HG02642 (cell line): Measurements from ENCODE around the gene SRCAP.
A peak's percentile ranks its signal among the peaks of the same experiment; 100 is the strongest.

Source experiments
- ATAC-seq: cut with Tn5 transposase; IDR thresholded peaks from one replicate; pipeline ENCODE4 v1.9.1; 2021; ENCODE audit warnings: mild to moderate bottlenecking; ENCODE audit not compliant: unreplicated experiment, poor library complexity

The SRCAP gene

DNA sequence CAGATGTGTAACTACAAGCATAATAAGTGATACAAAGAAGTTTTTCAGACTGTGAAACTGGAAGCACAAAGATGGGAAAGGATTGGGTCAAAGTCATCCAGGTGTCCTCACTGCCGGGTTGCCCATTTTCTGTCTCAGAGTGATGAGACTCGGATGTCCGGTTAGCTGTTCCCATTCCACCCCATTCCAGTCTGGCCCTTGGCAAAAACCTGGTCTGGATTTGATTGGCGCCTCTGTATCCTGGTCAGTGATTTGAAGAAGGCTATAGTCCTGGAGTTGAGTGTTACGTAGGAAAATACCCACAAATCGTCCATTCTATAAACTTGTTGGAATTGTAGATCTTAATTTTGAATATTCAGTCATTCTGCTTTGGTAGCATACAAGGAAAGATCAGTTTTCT is 29.4 kb downstream of the SRCAP start:
- no peak for ATAC-seq

DNA sequence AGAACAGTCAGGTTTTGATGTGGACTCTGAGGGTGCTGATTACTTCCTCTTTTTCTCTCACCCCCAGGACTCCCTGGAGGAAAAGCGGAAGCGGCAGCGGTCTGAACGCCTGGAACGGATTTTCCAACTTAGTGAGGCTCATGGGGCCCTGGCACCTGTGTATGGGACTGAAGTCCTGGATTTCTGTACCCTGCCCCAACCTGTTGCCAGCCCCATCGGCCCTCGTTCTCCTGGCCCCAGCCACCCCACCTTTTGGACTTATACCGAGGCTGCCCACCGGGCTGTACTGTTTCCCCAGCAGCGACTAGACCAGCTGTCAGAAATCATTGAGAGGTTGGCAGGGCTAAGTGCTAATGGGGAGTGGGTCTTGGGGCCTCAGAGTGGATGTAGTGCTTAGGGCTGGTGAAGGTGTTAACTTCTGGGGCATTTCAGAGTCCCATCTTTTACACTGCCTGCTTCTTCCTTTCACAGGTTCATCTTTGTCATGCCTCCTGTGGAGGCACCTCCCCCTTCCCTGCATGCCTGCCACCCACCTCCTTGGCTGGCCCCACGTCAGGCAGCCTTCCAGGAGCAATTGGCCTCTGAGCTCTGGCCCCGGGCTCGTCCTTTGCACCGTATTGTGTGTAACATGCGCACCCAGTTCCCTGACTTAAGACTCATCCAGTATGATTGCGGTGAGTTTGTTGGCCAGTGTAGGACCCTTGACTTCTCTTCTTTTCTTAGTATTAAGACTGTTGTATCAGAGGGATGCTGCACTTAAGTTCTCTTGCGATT is 30.1 kb downstream of the SRCAP start:
- no peak for ATAC-seq

DNA sequence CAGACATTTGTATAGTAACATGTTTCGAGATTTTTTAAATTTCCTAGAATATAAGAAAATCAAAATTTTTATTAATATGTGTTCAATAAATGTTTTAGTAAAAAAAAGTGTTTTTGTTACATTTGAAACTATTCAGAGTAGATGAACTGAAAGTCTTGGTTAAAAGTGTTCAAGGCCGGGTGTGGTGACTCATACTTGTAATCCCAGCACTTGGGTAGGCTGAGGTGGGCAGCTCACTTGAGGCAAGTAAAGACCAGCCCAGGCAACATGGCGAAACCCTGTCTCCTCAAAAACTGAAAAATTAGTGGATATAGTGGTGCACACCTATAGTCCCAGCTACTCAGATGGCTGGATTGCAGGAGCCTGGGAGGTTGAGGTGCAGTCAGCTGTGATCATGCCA is 32.4 kb downstream of the SRCAP start:
- no peak for ATAC-seq

DNA sequence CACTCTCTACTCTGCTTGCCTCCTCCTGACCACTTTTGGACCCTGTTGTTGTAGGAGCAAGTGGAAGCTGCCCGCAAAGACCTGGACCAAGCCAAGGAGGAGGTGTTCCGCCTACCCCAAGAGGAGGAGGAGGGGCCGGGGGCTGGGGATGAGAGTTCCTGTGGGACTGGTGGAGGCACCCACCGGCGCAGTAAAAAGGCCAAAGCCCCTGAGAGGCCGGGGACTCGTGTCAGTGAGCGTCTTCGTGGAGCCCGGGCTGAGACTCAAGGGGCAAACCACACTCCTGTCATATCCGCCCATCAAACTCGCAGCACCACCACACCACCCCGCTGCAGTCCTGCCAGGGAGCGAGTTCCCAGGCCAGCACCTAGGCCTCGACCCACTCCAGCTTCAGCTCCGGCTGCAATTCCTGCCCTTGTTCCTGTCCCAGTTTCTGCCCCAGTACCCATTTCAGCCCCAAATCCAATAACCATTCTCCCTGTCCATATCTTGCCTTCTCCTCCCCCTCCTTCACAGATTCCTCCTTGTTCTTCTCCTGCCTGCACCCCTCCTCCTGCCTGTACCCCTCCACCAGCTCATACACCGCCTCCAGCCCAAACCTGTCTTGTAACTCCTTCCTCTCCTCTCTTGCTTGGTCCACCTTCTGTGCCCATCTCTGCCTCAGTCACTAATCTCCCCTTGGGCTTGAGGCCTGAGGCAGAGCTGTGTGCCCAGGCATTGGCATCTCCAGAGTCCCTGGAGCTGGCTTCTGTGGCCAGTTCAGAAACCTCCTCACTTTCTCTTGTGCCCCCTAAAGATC is 38.2 kb downstream of the SRCAP start:
- ATAC-seq, result no peak

DNA sequence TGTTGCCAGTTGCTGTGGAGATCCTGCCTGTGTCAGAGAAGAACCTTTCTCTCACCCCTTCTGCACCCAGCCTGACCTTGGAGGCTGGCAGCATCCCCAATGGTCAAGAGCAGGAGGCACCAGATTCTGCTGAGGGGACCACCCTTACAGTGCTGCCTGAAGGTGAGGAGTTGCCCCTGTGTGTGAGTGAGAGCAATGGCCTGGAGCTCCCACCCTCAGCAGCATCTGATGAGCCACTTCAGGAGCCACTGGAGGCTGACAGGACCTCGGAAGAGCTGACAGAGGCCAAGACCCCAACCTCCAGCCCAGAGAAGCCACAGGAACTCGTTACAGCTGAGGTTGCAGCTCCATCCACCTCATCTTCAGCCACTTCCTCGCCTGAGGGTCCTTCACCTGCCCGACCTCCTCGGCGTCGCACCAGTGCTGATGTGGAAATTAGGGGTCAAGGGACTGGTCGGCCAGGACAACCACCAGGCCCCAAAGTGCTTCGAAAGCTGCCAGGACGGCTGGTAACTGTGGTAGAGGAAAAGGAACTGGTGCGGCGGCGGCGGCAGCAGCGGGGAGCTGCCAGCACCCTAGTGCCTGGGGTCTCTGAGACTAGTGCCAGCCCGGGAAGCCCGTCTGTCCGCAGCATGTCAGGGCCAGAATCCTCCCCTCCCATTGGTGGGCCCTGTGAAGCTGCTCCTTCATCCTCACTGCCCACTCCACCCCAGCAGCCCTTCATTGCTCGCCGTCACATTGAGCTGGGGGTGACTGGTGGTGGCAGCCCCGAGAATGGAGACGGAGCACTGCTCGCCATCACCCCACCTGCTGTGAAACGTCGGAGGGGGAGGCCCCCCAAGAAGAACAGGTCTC is 39.0 kb downstream of the SRCAP start:
- no peak for ATAC-seq

DNA sequence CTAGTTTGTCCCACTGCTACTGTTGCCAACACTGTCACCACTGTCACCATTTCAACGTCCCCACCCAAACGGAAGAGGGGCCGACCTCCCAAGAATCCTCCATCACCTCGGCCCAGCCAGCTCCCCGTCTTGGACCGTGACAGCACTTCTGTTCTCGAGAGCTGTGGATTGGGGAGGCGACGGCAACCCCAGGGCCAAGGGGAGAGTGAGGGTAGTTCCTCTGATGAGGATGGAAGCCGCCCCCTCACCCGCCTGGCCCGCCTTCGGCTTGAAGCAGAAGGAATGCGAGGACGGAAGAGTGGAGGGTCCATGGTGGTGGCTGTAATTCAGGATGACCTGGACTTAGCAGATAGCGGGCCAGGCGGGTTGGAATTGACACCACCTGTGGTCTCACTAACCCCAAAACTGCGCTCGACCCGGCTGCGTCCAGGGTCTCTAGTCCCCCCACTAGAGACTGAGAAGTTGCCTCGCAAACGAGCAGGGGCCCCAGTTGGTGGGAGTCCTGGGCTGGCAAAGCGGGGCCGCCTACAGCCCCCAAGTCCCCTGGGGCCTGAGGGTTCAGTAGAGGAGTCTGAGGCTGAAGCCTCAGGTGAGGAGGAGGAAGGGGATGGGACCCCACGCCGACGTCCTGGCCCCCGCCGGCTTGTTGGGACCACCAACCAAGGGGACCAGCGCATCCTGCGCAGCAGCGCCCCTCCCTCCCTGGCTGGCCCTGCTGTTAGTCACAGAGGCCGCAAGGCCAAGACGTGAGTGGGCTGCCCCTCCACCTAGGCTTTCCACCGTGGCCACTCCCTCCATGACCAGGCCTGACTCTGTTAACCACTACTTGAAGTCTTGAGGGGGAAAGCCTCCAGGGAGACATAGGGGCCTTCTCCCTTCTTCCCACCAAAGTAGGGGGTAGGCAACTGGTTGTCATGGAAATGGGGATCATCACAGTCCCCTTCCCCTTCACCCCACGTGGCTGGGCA is 40.3 kb downstream of the SRCAP start:
- ATAC-seq, result no peak

DNA sequence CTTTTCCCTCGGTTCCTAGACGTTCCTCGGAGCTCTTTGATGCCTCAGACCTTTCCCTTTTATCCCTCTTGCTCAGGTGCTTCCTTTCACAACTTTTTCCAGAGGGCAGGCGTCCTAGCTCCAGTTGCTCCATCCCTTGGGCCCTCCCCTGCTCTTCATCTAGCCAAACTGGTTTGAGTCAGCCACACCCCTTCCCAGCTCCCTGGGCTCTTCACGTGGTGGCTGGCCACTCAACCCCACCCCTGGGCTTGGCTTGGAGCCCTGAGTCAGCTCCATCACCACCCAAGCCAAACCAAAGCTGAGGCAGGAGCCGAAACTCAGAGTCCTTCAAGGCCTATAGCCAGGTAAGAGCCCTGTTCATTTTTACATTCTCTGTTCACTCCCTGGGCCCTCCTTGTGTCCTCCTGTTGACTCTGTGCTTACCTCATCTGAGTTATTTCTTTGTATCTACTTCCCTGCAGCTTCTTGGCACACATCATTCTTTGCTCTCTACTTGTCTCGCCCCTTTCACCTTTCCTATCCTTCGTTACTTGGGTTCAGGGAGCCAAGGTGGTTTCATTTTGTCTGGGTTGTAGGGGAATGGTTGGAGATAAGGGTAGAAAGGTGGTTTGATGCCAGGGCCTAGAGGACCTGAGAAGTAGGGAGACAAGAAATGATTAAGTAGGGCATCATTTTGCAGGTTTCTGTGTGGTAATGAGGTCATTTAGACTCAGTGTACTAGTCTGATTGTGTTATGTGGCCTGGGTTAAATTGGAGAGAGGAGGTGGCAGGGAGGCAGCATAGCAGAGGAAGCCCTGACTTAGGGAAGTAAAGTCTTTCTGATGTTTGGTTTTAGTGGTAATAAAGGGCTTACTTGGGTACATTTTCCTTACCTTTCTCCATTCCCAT is 41.6 kb downstream of the SRCAP start:
- ATAC-seq, result no peak

DNA sequence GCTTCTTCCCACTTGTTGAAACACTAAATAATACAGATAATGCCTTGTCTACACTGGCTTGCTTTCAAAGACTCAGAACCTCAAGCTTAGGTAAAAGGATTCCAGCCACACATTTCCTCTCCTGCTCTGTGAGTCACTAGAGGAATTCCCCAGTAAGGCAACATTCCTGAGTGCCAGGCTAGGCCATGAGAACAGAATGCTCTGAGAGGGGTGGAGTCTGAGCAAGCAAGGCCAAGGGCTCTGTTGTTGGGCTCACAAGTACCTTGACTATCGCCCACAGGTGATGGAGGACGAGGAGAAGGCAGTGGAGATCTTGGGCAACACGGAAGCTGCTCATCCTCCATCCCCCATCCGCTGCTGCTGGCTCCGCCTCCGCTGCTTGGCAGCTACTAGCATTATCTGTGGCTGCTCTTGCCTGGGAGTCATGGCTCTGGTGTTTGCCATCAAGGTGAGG is 42.5 kb downstream of the SRCAP start:
- no peak for ATAC-seq

DNA sequence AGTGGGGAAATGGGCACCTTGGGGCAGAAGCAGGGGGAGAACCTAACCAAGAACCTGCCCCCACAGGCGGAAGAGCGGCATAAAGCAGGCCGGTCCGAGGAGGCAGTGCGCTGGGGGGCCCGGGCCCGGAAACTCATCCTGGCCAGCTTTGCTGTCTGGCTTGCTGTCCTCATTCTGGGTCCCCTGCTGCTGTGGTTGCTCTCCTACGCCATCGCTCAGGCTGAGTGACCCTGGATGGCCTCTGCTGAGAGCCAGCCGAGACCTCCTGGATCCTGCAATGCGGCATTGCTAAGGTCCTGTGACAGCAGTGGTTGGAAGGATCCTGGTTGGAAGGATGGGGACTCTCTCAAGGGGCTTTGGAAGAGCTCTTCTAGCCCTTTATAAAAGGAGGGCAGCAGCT is 44.7 kb downstream of the SRCAP start:
- no peak for ATAC-seq

DNA sequence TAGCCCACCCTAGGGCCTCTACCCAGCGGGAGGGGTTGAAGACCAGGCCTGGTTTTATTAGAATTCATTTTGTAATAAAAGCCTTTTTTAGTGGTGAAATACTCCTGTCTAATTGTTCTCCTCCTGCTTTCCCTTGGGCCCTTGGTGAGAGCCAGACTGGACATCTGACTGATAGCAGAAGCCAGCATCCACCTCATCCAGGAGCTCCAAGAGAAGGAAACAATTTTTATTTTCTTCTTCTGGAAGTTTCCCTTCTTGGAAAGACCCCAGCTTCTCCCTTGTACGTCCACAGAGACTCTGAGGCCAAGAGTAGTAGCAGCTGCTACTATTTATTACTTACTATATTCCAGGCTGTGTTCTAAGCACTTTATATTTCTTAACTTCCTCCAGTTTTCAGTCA is 45.2 kb downstream of the SRCAP start:
- no peak for ATAC-seq

DNA sequence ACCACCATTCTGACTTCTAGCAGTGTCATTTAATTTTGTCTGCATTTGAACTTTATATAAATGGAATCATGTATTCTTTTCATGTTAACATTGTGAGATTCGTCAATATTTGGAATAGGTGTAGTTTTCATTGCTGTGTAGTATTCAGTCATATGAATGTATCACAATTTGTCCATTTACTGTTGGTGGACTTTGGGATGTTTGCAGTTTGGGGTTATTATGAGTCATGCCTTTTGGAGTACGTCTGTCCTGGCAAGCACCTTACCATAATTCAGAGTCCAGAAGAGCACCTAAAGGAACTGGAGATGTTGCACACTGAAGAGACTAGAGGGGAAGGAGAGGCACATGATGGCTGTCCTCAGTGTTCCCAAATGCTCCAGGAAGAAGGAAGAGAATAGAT is 46.1 kb downstream of the SRCAP start:
- no peak for ATAC-seq

DNA sequence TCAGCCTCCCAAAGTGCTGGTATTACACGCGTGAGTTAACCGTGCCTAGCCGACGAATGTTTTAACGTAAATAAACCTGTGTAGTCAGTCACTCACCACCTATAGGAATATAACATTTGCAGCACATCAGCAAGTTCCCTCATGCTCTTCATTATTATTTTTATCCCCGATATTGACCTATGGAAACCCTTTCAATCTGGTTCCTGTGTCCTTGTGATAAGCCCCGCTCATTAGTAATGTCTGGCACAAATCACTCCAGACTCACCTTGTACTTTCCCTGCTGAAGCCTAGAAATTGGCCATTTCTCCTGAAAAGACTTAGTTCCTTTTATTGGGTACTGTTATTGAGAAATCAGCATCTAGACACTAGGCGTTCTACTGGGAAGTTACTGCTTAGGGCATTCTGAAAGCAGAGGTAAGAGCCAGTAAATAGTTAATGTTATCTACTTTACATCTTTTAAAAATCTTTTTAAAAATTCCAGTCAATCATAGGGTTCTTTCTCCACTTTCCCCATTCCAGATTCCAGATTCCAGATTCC is 47.7 kb downstream of the SRCAP start:
- ATAC-seq, result no peak

DNA sequence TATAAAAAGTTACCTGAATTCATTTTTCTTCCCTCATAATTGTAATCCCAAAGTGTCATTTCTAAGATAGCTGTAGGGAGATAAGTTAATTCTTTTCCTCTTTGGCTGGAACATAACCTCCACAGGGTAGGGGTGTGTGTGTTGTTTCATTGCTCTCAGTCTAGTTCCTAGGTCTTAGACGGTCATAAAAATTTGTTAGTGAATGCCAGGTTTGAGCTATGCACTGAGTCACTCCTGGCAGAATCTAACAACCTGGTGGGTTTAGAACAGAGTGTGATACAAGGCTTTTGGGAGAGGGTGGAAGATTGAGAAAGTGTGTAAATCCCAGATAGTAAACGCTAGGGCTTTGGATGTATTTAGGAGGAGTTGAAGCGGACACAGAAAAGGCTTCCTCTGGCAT is 48.4 kb downstream of the SRCAP start:
- no peak for ATAC-seq

DNA sequence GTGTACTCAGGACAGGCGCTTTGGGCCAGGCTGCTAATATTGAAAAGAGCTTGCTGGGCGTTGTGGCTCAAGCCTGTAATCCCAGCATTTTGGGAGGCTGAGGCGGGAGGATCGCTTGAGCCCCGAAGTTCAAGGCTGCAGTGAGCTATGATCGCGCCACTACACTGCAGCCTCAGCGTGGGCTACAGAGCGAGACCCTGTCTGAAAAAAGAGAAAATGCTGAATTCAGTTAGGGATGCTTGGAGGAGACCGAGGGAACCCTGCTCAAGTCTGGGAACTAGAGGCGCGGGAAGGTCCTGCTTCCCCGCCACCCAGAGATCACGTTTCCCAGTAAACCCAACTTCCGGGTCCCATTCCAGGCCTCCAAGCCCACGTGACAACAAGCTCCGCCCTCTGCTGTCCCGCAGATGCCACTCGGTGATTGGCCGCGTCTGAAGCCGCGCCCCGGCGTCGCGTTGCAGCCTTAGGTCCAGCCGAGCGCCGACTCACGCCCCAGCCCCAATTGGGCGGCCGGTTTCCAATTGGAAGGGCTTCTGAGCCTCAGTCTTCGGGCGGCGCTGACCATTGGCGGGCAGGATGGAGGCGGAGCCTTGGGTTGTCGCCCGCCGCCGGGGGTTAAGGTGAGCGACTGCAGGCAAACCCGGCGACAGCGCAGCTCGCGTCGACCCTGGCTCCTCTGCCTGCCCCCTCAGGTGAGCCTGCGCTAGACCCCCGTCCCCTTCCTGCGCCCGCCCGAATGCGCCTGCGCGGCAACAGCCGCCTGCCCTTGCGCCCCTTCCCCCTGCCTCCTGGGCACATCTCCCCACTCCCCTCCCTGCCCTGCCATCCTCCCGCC is 49.0 kb downstream of the SRCAP start, which contains the start of gene PHKG2:
PHKG2 (plus strand) TSS at position 627 of the 835 bp plus-strand sequence. CDS start 396 bp downstream, outside the sequence.
- peak; percentile 96 for ATAC-seq

DNA sequence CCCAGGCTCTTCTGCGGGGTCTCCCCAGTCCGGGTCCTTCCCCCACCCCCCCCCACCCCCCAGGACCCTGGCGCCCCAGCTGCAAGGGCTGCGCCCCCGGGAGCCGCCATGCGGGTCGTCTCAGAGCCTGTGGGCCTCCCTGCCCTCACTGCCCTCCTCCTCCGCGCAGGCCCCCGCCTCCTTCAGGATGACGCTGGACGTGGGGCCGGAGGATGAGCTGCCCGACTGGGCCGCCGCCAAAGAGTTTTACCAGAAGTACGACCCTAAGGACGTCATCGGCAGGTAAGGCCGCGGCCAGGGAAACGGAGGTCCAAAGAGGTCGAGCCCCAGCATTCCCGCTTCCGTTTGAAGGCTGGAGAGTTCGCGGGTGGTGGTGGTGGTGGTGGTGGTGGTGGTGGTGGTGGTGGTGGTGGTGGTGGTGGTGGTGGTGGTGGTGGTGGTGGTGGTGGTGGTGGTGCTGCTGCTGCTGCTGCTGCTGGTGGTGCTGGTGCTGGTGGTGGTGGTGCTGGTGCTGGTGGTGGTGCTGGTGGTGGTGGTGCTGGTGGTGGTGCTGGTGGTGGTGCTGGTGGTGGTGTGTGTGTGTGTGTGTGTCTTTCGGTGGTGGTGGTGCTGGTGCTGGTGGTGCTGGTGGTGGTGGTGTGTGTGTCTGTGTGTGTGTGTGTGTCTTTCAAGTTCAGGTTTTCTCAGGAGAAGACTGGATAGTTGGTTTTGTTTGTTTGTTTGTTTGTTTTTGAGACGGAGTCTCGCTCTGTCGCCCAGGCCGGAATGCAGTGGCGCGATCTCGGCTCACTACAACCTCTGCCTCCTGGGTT is 49.9 kb downstream of the SRCAP start:
- ATAC-seq, result peak; percentile 25

DNA sequence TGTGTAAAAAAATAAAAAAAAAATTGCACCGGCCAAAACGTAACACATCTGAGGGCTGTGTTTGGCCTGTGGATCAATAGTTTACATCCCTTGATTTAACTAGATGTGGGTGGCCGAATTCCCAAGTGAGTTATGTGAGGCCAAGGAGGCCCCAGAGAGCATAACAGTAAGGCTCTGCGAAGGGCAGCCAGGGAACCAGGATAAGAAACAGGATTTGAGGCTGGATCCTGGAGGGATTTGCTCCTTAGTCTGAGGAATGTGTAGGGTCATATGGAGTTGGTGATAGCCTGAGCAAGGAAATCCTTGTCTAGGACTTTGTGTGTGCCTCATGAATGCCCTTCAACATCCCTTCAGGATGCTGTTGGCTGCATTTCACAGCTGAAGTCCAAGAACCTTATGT is 51.2 kb downstream of the SRCAP start:
- ATAC-seq, result no peak
